Fibroblast of pulmonary artery (primary cell): ENCODE results near the gene PXYLP1.

Source experiments
- DNase-seq: peaks from one replicate; pipeline ENCODE4 v3.0.0-alpha.2; 2010; ENCODE audit warnings: low read depth
- H3K4me3 ChIP-seq: replicated peaks from 2 replicates; pipeline ENCODE4 v1.5.1; 2011; ENCODE audit warnings: low read depth, mild to moderate bottlenecking, control low read depth, low read length, moderate library complexity
- TF ChIP-seq, protein P1 (sequence below): IDR thresholded peaks from 2 replicates; pipeline ENCODE4 v1.5.1; 2011; ENCODE audit warnings: mild to moderate bottlenecking, control low read depth, low read length, inconsistent platforms; ENCODE audit errors: missing control alignments

The PXYLP1 gene

DNA sequence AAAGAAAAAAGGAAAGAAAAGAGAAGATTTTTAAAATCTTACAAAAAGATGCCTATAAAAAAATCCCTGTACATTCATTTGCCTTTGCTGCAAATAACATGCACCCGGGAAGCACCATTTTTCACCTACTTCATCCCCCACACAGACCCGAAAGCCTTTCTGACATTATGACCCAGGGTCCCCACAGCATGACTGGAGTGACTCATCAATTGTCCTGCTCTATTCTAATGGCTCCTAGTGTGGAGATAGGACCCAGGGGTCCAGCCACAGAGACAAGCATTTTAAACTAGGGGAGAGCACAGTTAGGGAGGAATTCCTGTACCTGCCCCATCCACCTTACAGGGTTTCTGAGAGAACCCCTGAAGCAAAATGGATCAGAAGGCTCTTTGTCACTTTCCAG is 14.7 kb upstream of the PXYLP1 start:
- no peak for DNase-seq
- no peak overlapping the region for H3K4me3 ChIP-seq
- TF ChIP-seq, protein P1, sequence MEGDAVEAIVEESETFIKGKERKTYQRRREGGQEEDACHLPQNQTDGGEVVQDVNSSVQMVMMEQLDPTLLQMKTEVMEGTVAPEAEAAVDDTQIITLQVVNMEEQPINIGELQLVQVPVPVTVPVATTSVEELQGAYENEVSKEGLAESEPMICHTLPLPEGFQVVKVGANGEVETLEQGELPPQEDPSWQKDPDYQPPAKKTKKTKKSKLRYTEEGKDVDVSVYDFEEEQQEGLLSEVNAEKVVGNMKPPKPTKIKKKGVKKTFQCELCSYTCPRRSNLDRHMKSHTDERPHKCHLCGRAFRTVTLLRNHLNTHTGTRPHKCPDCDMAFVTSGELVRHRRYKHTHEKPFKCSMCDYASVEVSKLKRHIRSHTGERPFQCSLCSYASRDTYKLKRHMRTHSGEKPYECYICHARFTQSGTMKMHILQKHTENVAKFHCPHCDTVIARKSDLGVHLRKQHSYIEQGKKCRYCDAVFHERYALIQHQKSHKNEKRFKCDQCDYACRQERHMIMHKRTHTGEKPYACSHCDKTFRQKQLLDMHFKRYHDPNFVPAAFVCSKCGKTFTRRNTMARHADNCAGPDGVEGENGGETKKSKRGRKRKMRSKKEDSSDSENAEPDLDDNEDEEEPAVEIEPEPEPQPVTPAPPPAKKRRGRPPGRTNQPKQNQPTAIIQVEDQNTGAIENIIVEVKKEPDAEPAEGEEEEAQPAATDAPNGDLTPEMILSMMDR = no peak

DNA sequence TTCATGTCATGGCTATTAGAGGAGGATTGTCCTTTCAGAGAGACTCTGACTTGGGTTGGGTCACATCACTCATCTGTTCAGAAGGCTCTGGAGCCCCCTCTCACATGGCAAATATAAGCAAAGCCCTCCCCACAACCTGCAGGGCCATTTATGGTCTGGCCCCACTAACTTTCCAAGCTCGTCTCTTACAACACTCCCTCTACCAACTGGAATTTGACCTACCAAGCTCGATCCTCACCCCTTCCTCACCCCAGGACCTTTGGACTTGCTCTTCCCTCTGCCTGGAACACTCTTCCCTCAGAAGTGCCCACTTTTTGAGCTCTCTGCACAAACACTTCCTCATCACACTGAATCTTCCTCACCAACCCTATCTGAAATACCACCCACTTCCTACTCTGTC is 14.2 kb upstream of the PXYLP1 start:
- H3K4me3 ChIP-seq = no peak overlapping the region
- no peak for DNase-seq
- TF ChIP-seq, protein P1 = no peak

DNA sequence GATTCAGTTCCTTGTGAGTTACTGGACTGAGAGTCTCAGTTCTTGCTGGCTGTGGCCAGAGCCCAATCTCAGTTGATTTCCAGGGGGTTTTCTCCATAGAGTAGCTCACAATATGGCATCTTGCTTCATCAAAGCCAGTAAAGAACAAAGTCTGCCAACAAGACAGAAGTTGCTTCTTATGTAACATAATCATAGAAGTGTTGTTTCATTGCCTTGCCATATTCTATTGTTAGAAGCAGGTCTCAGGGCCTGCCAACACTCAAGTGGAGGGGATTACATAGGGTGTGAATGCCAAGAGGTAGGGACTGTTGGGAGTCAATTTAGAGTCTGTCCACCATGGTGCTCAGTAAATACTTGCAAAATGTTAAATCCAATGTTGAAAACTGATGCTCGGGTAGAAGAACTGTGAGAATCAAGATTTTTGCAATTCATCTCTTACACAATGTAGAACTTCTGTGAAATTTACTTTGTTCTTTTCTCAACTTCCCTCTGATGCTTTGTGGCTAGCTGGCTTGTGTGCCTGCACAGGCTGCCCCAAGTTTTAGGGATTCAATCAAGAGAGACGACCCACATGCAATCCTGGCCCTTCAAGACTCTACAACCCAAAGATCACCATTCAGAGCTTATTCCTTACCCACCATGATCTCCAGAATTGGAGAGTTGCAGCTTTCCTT is 13.3 kb upstream of the PXYLP1 start:
- no peak for DNase-seq
- TF ChIP-seq, protein P1 = no peak
- no peak overlapping the region for H3K4me3 ChIP-seq

DNA sequence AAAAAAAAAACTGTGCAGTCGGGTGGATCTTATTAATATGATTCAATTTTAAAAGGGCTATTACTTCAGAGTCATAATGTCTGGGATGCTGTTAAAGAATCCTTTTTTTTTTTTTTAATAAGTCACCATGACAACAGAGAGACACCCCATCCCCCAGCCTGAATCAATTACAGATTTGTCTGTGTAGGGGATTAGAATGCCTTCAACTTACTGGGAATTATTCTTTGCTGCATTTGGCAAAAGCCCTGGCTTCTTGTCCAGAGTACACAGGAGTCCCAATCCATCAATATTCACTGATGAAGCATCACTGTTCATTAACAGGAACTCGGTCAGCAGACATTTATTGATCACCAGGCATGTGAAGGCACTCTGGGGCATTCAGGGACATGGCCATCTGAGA is 12.7 kb upstream of the PXYLP1 start:
- no peak overlapping the region for H3K4me3 ChIP-seq
- TF ChIP-seq, protein P1 = no peak

DNA sequence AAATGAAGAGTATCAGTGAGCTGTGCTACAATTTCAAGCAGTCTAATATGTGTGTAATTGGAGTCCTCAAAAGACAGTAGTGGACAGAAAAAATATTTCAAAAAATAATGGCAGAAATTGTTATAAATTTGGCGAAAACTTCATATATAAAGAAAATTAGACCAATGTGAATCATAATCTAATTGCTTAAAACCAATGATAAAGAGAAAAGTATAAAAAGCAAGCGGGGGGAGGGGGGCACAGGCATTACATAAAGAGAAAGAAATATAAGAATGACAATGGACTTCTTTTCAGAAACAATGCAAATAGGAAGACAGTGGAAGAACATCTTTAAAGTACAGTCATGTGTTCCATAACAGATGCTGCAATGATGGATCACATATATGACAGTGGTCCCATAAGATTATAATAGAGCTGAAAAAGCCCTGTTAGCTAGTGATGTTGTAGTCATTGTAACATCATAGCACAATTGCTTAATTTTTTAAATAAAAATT is 7.9 kb upstream of the PXYLP1 start:
- DNase-seq = no peak
- no peak overlapping the region for H3K4me3 ChIP-seq
- TF ChIP-seq, protein P1 = no peak

More for the DNA sequence above, 12.7 kb upstream of the PXYLP1 start:
- no peak for DNase-seq

DNA sequence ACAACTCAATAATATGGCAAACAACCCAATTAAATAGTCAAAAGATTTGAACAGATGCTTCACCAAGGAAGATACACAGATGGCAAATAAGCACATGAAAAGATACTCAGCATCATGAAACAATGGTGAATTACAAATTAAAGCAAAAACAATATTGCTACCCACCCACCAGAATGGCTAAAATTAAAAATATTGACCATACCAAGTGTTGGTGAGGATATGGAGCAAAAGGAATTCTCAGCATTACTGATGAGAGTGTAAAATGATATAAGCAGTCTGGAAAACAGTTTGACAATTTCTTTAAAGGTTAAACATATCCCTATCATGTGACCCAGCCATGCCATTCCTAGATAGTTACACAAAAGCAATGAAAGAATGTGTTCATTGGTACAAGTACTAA is 5.7 kb upstream of the PXYLP1 start:
- no peak overlapping the region for H3K4me3 ChIP-seq
- DNase-seq = no peak
- TF ChIP-seq, protein P1 = no peak

DNA sequence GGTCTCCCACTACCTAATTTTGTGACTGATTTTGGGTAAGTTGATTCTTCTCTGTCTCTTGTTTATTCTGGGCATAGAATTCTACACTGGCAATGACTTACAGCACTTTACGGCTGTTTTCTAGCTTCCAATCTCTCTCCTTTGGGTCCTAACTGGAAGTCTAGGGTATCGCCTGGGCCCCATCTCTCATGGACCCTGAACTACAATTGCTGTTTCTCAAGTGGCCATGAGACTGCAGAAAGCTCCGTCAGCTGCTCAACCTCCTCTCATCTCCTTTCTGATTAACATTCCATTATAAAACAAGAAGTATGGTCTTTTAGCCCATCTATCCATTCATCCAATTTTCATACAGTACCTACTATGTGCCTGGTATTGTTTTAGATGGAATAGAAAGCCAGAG is 4.4 kb upstream of the PXYLP1 start:
- TF ChIP-seq, protein P1 = no peak
- no peak for DNase-seq
- no peak overlapping the region for H3K4me3 ChIP-seq
